Loucy (cell line): ENCODE data around the gene ZSWIM1.
"Not testable (repeated sequence)": the region's sequence is repeated elsewhere in the genome, so short reads cannot be mapped to it uniquely, and the experiment has no call there.

Source experiments
- H2AFZ ChIP-seq: fragments of 200-600 bp; sonication (generic); 2 replicates; pipeline ENCODE4 v1.6.0; 2016; ENCODE audit warnings: antibody characterized with exemption, mild to moderate bottlenecking, low read length, moderate library complexity
- H3F3A ChIP-seq: fragments of 200-600 bp; 2 replicates; pipeline ENCODE4 v1.6.0; 2016; ENCODE audit warnings: antibody characterized with exemption, low read depth, mild to moderate bottlenecking
- H3K27me3 ChIP-seq: fragments of 200-600 bp; sonication (generic); 2 replicates; pipeline ENCODE4 v1.6.1; 2014; ENCODE audit warnings: low read length, mild to moderate bottlenecking; ENCODE audit not compliant: insufficient read depth, poor library complexity, severe bottlenecking
- H3K36me3 ChIP-seq: fragments of 200-600 bp; sonication (generic); 2 replicates; pipeline ENCODE4 v1.6.1; 2016; ENCODE audit warnings: low read length; ENCODE audit not compliant: insufficient read depth
- H3K4me1 ChIP-seq: fragments of 200-600 bp; sonication (generic); 2 replicates; pipeline ENCODE4 v1.5.1; 2014; ENCODE audit warnings: low read length, mild to moderate bottlenecking; ENCODE audit not compliant: insufficient read depth, poor library complexity, severe bottlenecking
- H3K4me2 ChIP-seq: fragments of 200-600 bp; sonication (generic); 2 replicates; pipeline ENCODE4 v1.6.0; 2014; ENCODE audit warnings: antibody characterized with exemption, low read length, low read depth, mild to moderate bottlenecking; ENCODE audit not compliant: poor library complexity, severe bottlenecking
- H3K4me3 ChIP-seq: fragments of 200-600 bp; sonication (generic); 2 replicates; pipeline ENCODE4 v1.5.1; 2014; ENCODE audit warnings: low read length, mild to moderate bottlenecking, mixed read lengths; ENCODE audit not compliant: poor library complexity, severe bottlenecking
- H3K79me2 ChIP-seq: fragments of 200-600 bp; sonication (generic); 2 replicates; pipeline ENCODE4 v1.6.1; 2014; ENCODE audit warnings: low read length; ENCODE audit not compliant: insufficient read depth
- H3K9ac ChIP-seq: fragments of 200-600 bp; sonication (generic); 2 replicates; pipeline ENCODE4 v1.6.0; 2014; ENCODE audit warnings: mild to moderate bottlenecking, low read depth, low read length, moderate library complexity; ENCODE audit not compliant: poor library complexity, severe bottlenecking
- H3K9me2 ChIP-seq: fragments of 200-600 bp; sonication (generic); replicated peaks from 2 replicates; pipeline ENCODE4 v1.6.1; 2016; ENCODE audit warnings: low read depth, low read length, mixed read lengths
- H3K9me3 ChIP-seq: fragments of 200-600 bp; sonication (generic); 2 replicates; pipeline ENCODE4 v1.6.1; 2014; ENCODE audit warnings: mild to moderate bottlenecking, antibody characterized with exemption, low read length, low read depth; ENCODE audit not compliant: insufficient read depth
- H4K20me1 ChIP-seq: fragments of 200-600 bp; sonication (generic); 2 replicates; pipeline ENCODE4 v1.6.0; 2014; ENCODE audit warnings: antibody characterized with exemption, low read length, mild to moderate bottlenecking; ENCODE audit not compliant: insufficient read depth, poor library complexity, severe bottlenecking
- CTCF ChIP-seq: fragments of 200-600 bp; sonication (generic); conservative IDR thresholded peaks from 2 replicates; pipeline ENCODE4 v1.5.1; 2014; ENCODE audit warnings: mild to moderate bottlenecking, antibody characterized with exemption, low read length
- EZH2phosphoT487 ChIP-seq: fragments of 200-600 bp; IDR thresholded peaks from 2 replicates; pipeline ENCODE4 v1.6.1; 2018; ENCODE audit warnings: antibody characterized with exemption, mild to moderate bottlenecking, moderate library complexity, borderline replicate concordance

ZSWIM1 gene

GRCh38 chr20:45926731-45927070, 45.7 kb downstream of the ZSWIM1 start:
- Histone ChIP-seq H3K4me2 (no peak overlapping the region), H3K9me3 (no peaks in the 10 kb centered on the region), H3F3A (no peaks in the 10 kb centered on the region), H3K36me3 (no peaks in the 10 kb centered on the region), H3K4me3 (no peak overlapping the region), H3K27me3 (no peaks in the 10 kb centered on the region), H3K9ac (no peak overlapping the region), H2AFZ (no peak overlapping the region), H3K4me1 (no peaks in the 10 kb centered on the region), H3K9me2 (no peaks in the 10 kb centered on the region), H3K79me2 (no peaks in the 10 kb centered on the region), H4K20me1 (no peaks in the 10 kb centered on the region)
- TF ChIP-seq CTCF (no peak), EZH2phosphoT487 (no peak)

- H3K4me1 ChIP-seq = no peaks in the 10 kb centered on the region
- H3K4me3 ChIP-seq = no peak overlapping the region
- no peaks in the 10 kb centered on the region for H4K20me1 ChIP-seq
- no peaks in the 10 kb centered on the region for H3K9me3 ChIP-seq
- no peak overlapping the region for H3K9ac ChIP-seq
- H3K4me2 ChIP-seq = no peak overlapping the region
- no peaks in the 10 kb centered on the region for H3K27me3 ChIP-seq
- H3K36me3 ChIP-seq = no peaks in the 10 kb centered on the region
- no peaks in the 10 kb centered on the region for H3F3A ChIP-seq
- no peaks in the 10 kb centered on the region for H3K9me2 ChIP-seq
- no peak overlapping the region for H2AFZ ChIP-seq
- H3K79me2 ChIP-seq = peaks cover 3% of the 10 kb centered on the region; the same call in 1 of the 2 replicates
- TF ChIP-seq EZH2phosphoT487 (no peak), CTCF (no peak)
Measured at GRCh38 chr20:45927071-45927878, 46.2 kb downstream of the ZSWIM1 start.

GRCh38 chr20:45931680-45932079, 50.7 kb downstream of the ZSWIM1 start:
- not testable (repeated sequence) for H3K9ac ChIP-seq, H3K9me3 ChIP-seq, H3K27me3 ChIP-seq, H3K4me2 ChIP-seq, H3K9me2 ChIP-seq, H3K4me3 ChIP-seq, H2AFZ ChIP-seq, H3K36me3 ChIP-seq, H3F3A ChIP-seq
- H3K79me2 ChIP-seq = peaks cover 32% of the 10 kb centered on the region
- H3K4me1 ChIP-seq = peaks cover 11% of the 10 kb centered on the region
- peaks cover 21% of the 10 kb centered on the region for H4K20me1 ChIP-seq
